HG03558 (cell line): ENCODE measurements around the gene PRIMPOL.
"Not testable (repeated sequence)": the region's sequence is repeated elsewhere in the genome, so short reads cannot be mapped to it uniquely, and the experiment has no call there.

Experiments
- ATAC-seq: cut with Tn5 transposase; IDR thresholded peaks from one replicate; pipeline ENCODE4 v1.9.1; 2021; ENCODE audit warnings: moderate number of reproducible peaks; ENCODE audit not compliant: unreplicated experiment; ENCODE audit errors: extremely low read depth

The PRIMPOL gene

DNA sequence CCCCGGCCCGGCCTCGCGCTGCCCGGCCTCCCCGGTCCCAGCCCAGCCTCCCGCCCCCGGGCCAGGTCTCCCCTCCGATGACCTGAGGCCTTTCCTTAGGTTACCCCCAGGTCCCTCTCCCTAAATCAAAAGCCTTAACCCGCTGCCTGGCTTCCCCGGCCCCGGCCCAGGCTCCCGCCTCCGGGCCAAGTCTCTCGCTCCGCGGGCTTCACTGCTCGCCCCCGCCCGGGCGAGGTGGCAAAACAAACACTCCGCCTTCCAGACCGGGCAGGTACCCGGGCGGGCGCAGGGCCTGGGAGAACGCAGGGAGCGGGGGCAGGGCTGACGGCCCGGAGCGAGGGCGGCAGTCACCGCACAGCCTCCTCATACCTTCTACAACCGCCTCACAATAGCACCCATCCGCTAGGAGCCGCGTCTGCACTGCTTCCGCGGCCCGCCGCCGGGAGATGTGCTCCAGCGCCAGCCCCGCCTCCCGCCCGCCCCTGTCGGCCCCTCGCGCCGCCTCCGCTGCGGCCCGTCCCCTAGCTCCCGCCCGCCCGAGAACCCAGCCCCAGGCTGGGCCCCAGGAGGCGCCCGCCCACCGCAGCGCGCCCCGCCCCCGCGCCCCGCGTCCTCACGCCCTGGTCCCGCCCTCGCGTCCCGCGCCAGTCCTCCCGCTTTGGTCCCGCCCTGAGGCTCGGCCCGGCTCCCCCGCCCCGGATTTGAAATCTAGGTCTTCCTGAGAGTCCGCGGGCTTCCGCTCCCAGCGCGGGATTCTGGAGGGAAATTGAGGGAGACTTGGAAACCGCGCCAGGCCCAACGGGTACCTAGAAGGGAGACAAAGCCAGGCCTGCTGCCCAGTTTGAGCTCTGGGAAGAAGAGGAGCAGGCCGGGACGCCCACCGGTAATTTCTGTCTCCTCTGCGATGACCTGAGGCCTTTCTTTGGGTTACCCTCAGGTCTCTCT lies at the start of gene PRIMPOL, which contains the start of gene CASP3:
PRIMPOL (plus strand) TSS at position 713 of the 945 bp plus-strand sequence. CDS start 7,403 bp downstream, outside the sequence.
CASP3 (minus strand) TSS at position 422 of the 945 bp plus-strand sequence. CDS start 10,994 bp downstream, outside the sequence.
- ATAC-seq = peak; percentile 72

GRCh38 chr4:184600982-184601381 lies 48.6 kb upstream of the PRIMPOL start:
- not testable (repeated sequence) for ATAC-seq

DNA sequence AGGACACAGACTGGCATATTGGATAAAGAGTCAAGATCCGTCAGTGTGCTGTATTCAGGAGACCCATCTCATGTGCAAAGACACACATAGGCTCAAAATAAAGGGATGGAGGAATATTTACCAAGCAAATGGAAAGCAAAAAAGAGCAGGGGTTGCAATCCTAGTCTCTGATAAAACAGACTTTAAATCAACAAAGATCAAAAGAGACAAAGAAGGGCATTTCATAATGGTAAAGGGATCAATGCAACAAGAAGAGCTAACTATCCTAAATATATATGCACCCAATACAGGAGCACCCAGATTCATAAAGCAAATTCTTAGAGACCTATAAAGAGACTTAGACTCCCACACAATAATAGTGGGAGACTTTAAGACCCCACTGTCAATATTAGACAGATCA lies 46.7 kb upstream of the PRIMPOL start:
- ATAC-seq = not testable (repeated sequence)

DNA sequence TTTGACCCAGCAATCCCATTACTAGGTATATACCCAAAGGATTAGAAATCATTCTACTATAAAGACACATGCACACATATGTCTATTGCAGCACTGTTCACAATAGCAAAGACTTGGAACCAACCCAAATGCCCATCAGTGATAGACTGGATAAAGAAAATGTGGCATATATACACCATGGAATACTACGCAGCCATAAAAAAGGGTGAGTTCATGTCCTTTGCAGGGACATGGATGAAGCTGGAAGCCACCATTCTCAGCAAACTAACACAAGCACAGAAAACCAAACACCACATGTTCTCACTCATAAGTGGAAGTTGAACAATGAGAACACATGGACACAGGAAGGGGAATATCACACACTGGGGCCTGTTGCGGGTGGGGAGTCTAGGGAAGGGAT lies 42.1 kb upstream of the PRIMPOL start:
- ATAC-seq = not testable (repeated sequence)

GRCh38 chr4:184612074-184612473 lies 37.5 kb upstream of the PRIMPOL start:
- no peak for ATAC-seq

- ATAC-seq = no peak
Measured at GRCh38 chr4:184613405-184613804, 36.1 kb upstream of the PRIMPOL start.

DNA sequence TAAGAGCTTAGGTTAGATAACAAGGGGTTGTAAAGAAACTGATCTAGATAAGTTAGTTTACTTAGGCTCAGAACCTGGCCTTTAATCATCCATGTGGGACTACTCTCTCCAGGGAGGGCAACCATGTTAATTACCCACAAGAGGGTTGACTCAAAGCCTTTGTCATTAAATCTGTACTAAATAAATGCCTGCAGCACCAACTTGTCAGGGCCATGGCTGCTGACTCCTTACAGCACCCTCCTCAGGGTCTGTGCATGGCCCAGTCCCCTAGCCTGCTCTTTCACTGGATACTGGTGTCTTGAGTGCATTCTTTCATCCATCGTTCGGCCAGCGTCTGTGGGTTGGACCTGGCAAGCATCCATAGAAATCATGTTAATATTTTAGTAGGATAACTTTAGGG lies 35.0 kb upstream of the PRIMPOL start:
- no peak for ATAC-seq

DNA sequence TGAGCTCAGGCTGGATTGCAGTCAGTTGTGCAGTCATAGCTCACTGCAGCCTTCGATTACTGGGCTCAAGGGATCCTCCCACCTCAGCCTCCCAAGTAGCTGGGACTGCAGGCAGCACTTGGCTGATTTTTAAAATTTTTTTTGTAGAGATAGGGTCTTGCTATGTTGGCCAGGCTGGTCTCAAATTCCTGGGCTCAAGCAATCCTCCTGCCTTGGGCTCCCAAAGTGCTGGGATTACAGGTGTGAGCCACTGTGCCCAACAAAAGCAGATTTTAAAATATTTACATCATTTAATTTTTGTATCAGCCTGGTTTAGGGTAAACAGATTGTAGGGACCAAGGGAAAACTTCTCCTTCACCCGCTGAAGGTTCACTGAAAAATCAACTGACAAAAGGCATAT lies 33.4 kb upstream of the PRIMPOL start:
- not testable (repeated sequence) for ATAC-seq

DNA sequence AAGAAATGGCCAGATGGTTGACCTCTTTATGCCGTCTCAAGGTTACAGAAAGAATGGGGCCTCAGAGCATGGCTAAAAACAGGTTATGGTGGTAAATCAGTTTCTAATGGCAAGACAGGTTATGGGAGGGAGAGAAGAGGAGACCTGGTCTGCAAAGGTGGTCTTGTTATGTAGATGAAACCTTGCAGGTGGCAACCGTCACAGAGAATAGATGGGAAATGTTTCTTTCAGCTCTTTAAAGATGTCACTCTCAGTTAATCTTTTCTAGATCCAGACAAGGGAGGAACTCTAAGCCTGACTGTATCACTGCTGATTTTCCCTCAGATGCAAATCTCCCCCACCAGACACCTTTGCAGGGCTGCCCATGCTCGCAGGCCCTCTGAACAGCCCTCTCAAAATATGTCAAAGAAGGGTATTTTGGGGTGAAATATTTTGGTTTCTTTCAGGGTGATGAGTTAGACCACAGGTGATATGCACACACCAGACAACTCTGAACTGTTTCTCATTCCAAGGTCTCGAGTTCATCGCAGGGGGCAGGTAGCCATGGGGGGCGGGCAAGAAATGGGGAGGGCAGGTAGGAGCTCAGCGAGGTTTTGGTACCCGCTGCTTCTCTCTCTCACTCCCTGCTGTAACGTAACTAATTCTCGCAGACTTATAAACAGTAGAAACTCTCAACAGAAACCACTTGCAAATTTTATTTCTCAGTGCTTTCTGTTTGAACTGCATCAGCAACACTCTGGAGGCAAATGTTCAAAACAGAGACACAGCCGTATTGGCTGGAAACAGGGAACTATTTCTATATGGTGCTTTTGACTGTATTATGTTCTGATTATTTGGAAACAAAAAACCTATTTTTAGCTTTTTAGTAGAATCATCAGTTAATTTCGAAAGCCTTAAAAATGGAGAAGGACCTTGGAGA lies 32.6 kb upstream of the PRIMPOL start:
- ATAC-seq = peak; percentile 54

GRCh38 chr4:184617600-184618196 lies 31.8 kb upstream of the PRIMPOL start:
- no peak for ATAC-seq

DNA sequence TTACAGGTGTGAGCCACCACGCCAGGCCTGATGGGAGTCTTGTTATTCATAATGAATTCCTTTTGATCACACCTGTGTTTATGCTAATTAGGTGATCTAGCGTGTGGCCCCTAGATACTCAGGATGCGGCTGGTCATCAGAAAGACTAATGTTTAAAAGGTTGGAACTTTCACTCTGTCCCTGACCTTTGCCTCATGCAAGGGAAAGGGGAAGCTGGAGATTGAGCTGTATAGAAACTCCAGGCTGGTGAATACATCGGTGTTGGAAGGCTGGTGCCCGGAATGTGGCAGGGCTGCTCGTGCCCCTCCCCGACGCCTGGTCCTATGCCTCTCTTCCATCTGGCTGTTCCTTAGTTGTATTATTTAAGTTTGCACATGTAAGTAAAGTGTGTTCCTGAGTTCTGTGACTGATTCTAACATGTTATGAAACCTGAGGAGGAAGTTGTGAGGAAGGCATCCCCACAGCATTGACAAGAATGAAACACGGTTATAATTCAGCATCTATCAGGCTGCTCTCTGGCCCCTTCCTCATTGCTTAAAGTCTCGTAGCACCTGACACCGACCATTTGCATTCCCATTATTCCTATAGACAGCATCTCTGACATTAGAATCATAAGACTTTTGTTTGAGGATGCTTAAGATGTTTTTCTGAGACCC lies 29.2 kb upstream of the PRIMPOL start:
- ATAC-seq = no peak

GRCh38 chr4:184621518-184621917 lies 28.0 kb upstream of the PRIMPOL start:
- ATAC-seq = no peak

DNA sequence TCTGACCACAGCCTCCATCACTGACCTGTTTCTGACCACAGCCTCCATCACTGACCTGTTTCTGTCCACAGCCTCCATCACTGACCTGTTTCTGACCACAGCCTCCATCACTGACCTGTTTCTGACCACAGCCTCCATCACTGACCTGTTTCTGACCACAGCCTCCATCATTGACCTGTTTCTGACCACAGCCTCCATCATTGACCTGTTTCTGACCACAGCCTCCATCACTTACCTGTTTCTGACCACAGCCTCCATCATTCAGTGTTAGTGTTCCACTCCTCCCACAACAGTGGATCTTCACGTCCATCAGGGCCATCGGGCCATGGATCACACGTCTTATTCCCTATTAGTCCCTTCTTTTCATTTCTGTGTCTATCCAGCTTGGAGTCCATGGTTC lies 25.0 kb upstream of the PRIMPOL start:
- not testable (repeated sequence) for ATAC-seq

GRCh38 chr4:184624972-184625554 lies 24.5 kb upstream of the PRIMPOL start:
- ATAC-seq = no peak

DNA sequence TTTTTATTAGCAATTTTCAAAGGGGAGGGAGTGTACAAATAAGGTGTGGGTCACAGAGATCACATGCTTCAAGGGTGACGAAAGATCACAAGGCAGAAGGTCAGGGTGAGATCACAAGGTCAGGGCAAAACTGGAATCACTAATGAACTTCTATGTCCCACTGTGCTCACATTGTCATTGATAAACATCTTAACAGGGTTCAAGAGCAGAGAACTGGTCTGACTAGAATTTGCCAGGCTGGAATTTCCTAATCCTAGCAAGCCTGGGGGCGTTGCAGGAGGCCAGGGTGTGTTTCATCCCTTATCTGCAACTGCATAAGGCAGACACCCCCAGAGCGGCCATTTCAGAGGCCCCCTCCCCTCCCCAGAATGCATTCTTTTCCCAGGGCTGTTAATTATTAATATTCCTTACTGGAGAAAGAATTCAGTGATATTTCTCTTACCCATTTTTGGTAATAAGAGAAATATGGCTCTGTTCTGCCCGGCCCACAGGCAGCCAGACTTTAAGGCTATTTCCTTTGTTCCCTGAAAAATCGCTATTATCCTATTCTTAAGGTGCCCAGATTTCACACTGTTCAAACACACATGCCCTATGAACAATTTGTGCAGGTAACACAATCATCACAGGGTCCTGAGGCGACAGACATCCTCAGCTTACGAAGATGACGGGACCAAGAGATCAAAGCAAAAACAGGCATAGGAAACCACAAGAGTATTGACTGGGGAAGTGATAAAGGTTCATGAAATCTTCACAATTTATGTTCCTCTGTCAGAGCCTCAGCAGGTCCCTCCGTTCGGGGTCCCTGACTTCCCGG lies 23.5 kb upstream of the PRIMPOL start:
- not testable (repeated sequence) for ATAC-seq

GRCh38 chr4:184628103-184628502 lies 21.4 kb upstream of the PRIMPOL start:
- no peak for ATAC-seq

DNA sequence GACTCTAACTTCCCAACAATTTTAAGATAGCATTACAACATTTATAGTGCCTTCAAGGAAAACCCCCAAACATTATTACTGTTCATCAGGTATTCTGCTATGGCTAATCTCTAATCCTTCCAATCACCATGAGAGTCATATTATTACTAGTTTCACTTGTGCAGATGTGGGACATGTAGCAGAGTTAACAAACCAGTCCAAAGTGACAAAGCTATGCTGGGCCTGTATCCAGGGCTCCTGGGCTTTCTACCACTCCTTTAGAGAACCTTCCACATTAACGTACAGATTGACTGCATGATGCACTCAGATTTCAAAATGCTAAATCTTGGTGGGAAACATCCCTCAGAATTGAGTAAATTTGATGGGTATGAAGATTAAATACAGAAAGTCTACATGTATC lies 16.7 kb upstream of the PRIMPOL start:
- no peak for ATAC-seq

GRCh38 chr4:184635381-184635780 lies 14.2 kb upstream of the PRIMPOL start:
- no peak for ATAC-seq

- no peak for ATAC-seq
Measured at GRCh38 chr4:184636144-184636543, 13.4 kb upstream of the PRIMPOL start.
